WERI-Rb-1 (cell line): ENCODE results near the gene NEK10.

ENCODE experiments used
- DNase-seq: peaks from one replicate; pipeline ENCODE4 v3.0.0-alpha.2; 2020
- H3K27ac ChIP-seq: fragments of 250-450 bp; sonication (Bioruptor Pico); 2 replicates; pipeline ENCODE4 v1.5.1; 2020; ENCODE audit warnings: mild to moderate bottlenecking, moderate library complexity
- H3K27me3 ChIP-seq: fragments of 250-450 bp; sonication (Bioruptor Pico); 2 replicates; pipeline ENCODE4 v1.5.1; 2021; ENCODE audit warnings: mild to moderate bottlenecking, low read depth, moderate library complexity; ENCODE audit not compliant: insufficient read depth, severe bottlenecking
- H3K36me3 ChIP-seq: fragments of 250-450 bp; sonication (Bioruptor Pico); 2 replicates; pipeline ENCODE4 v1.5.1; 2020; ENCODE audit warnings: mild to moderate bottlenecking, moderate library complexity
- H3K4me3 ChIP-seq: 2 replicates; pipeline ENCODE4 v1.5.1; 2011; ENCODE audit warnings: low read depth, mild to moderate bottlenecking, control low read depth, low read length
- H3K9me3 ChIP-seq: fragments of 250-450 bp; sonication (Bioruptor Pico); 2 replicates; pipeline ENCODE4 v1.5.1; 2021; ENCODE audit warnings: mild to moderate bottlenecking, moderate library complexity; ENCODE audit not compliant: severe bottlenecking
- TF ChIP-seq, protein P1 (sequence below): IDR thresholded peaks from 2 replicates; pipeline ENCODE4 v1.5.1; 2011; ENCODE audit warnings: low read depth, mild to moderate bottlenecking, control low read depth, inconsistent platforms, low read length

The NEK10 gene

DNA sequence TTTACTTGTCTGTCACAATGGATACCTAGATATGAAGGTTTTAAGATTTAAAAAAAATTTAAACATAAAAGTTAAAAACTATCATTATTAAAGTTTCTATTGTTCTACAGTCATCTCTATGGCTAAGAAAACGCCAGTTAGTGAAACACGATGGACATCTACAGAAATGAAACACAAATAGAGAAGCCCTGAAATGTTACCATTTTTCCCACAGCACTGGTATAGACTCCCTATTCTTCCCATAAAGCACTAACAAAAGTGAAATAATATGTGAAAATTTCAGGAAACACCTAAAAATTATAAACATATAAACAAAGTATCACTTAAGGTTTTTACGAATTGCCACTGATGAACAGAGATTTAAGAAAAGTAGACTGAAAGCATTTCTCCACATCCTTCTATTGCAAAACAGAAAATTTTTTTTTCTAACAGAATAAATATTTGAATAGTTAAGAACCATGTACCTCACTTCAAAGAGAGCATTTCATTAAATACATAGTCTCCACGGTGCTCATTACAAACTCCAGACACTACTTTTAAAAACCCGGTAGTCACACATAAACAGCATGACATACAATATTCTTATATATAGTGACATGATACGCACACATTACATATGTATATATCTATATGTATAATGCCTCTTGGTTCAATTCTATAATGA, 7.1 kb upstream of the NEK10 start:
- Histone ChIP-seq H3K27me3 (no peaks in the 10 kb centered on the region), H3K36me3 (peaks cover 10% of the 10 kb centered on the region)

DNA sequence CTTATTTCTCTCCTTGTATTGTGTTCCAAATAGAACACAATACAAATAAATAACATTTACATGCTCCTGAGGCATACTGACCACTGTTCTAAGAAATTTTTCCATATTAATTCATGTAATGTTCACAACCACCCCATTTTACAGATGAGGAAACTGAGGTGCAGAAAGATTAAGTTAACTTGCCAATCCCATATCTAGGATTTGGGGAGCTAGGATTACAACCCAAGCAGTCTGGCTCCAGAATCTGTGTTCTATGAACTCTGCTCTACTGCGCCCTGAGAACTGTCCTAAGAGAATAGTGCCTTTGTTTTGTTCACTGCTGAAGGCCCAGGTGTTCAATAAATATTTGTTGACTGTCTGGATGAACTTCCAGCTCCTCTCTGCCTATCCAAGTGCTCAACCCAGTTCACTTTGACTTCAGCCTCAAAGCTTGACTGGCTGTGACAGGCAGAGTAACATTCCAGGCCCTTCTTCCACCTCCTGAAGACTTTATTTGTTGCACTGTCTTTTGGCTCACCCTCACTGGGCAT, 3.1 kb downstream of the NEK10 start:
- TF ChIP-seq, protein P1, sequence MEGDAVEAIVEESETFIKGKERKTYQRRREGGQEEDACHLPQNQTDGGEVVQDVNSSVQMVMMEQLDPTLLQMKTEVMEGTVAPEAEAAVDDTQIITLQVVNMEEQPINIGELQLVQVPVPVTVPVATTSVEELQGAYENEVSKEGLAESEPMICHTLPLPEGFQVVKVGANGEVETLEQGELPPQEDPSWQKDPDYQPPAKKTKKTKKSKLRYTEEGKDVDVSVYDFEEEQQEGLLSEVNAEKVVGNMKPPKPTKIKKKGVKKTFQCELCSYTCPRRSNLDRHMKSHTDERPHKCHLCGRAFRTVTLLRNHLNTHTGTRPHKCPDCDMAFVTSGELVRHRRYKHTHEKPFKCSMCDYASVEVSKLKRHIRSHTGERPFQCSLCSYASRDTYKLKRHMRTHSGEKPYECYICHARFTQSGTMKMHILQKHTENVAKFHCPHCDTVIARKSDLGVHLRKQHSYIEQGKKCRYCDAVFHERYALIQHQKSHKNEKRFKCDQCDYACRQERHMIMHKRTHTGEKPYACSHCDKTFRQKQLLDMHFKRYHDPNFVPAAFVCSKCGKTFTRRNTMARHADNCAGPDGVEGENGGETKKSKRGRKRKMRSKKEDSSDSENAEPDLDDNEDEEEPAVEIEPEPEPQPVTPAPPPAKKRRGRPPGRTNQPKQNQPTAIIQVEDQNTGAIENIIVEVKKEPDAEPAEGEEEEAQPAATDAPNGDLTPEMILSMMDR = no peak
- H3K36me3 ChIP-seq = no peaks in the 10 kb centered on the region
- H3K27ac ChIP-seq = no peak overlapping the region
- H3K4me3 ChIP-seq = no peak overlapping the region
- DNase-seq = no peak
- H3K27me3 ChIP-seq = no peaks in the 10 kb centered on the region
- no peaks in the 10 kb centered on the region for H3K9me3 ChIP-seq

More for the DNA sequence above, 7.1 kb upstream of the NEK10 start:
- TF ChIP-seq, protein P1 = no peak
- Histone ChIP-seq H3K9me3 (no peaks in the 10 kb centered on the region), H3K4me3 (no peak overlapping the region), H3K27ac (no peak overlapping the region)
- no peak for DNase-seq

DNA sequence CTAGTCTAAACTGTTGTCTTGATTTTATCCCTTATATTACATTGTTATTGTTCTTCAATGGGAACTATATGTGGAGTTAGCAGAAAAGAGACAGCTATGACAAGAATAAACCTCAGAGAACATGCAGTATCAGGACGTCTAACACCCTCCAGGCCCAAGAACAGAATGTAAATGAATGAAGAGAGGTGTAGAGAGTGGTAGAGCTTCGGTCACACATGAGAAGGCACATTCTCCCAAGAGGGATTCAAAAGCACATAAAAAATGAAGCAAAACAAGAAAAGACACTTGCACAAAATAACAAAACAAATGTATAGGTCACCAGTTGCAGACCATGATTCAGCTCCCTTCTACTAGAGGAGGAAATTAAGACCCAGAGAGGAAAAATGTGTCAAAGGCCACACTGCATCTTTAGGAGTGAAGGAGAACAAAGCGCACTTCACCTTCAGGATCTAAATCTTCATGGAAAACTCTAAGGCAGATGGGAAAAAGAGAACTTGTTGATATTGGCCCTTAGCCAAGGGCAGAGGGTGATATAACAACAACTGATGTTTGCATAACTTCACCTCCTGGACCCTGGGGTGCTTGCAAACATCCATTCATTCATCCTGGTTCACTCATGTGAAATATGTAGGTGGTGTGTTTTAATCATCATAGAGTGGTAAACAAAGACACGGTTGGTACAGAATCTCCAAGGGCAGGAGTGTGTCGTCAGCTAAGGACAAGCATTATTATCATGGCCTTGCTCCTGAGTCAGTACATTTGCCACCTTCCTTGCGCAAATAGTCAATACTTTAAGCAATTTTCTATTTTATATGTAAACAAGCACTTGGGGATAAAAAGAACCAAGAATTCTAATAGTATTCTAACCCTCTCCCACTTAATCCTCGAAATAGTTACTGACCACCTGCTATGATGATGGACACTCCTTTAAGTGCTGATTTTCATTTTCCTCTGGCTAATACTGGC, 8.8 kb downstream of the NEK10 start:
- Histone ChIP-seq H3K36me3 (no peaks in the 10 kb centered on the region), H3K27me3 (no peaks in the 10 kb centered on the region), H3K27ac (no peak overlapping the region), H3K9me3 (no peaks in the 10 kb centered on the region), H3K4me3 (no peak overlapping the region)
- no peak for DNase-seq
- TF ChIP-seq, protein P1 = no peak

DNA sequence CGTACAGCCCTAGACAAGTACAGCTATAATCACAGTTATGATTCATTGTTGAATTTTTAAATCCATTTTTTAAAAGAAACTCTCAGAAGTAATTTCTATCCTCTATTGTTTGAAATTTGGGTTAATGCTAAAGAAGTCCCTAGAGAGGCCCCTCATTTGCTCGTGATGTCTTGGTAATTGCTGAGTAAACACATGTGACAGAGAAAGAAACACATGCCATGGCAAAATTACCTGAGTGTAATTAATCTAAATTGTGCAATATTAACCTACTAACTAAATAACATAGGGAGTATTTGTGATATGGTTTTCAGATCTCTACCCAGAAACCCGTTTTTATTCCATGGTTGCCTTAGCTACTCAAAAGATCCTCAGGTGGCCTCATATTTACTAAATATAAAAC, 10.8 kb downstream of the NEK10 start:
- no peak overlapping the region for H3K4me3 ChIP-seq
- no peaks in the 10 kb centered on the region for H3K27me3 ChIP-seq
- DNase-seq = no peak
- H3K9me3 ChIP-seq = no peaks in the 10 kb centered on the region
- H3K36me3 ChIP-seq = no peaks in the 10 kb centered on the region
- TF ChIP-seq, protein P1 = no peak
- no peak overlapping the region for H3K27ac ChIP-seq

DNA sequence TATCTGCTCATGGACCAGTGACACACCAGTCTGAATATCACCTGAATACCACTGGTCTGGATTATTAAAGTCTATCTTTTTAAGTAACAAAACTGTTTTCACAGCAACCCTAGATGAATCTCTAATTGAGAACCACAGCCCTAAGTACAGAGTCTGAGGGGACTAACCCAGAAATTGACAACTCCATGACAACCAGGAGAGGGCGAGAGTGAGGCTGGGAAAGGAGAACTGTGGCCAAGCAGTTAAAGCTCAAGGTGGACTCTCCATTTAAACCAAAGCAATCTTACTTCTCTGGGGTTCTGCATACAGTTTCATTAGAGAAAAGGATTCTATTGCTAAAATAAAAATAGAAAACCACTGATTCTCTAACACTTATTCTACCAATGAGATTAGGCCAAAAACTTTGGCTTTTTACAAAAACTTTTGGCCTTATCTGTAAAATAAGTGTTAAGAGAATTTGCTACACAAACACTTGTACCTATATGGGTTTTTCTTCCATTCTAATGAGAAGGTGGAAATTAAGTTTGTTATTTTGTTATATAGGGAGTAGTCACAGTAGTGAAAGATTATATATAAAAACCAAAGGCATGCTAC, 11.4 kb downstream of the NEK10 start:
- Histone ChIP-seq H3K4me3 (no peak overlapping the region), H3K36me3 (no peaks in the 10 kb centered on the region), H3K27ac (no peak overlapping the region), H3K9me3 (no peaks in the 10 kb centered on the region), H3K27me3 (no peaks in the 10 kb centered on the region)
- TF ChIP-seq, protein P1 = peak; percentile 76
- DNase-seq = peak; percentile 67
